GM12872 (cell line): Measurements from ENCODE around the gene CAVIN1.

Experiments
- CTCF ChIP-seq: IDR thresholded peaks from 3 replicates; pipeline ENCODE4 v1.5.1; 2011; ENCODE audit warnings: low read depth, mild to moderate bottlenecking, low read length, moderate library complexity; ENCODE audit not compliant: insufficient read depth

Gene CAVIN1

GRCh38 chr17:42392692-42393415 is 30.2 kb downstream of the CAVIN1 start:
- TF ChIP-seq CTCF = no peak

DNA sequence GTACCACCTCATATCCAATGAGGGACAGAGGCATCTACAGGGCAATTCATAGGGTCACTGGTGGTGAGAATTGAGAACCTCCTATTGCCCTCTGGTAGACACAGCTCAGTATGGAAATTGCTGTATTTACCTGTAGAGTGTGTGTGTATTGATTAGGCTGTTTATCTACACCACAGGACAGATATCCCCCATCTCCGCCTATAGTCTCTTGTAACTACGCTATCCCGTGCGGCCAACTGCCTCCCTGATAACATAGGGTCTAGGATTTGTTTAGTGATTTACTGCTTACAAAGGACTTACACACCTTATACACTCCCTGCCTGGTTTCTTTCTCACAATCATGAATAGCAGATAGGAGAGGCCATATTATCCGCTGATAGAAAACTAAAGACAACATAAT is 33.2 kb downstream of the CAVIN1 start:
- TF ChIP-seq CTCF = no peak

GRCh38 chr17:42389135-42389417 is 34.0 kb downstream of the CAVIN1 start:
- no peak for TF ChIP-seq CTCF

DNA sequence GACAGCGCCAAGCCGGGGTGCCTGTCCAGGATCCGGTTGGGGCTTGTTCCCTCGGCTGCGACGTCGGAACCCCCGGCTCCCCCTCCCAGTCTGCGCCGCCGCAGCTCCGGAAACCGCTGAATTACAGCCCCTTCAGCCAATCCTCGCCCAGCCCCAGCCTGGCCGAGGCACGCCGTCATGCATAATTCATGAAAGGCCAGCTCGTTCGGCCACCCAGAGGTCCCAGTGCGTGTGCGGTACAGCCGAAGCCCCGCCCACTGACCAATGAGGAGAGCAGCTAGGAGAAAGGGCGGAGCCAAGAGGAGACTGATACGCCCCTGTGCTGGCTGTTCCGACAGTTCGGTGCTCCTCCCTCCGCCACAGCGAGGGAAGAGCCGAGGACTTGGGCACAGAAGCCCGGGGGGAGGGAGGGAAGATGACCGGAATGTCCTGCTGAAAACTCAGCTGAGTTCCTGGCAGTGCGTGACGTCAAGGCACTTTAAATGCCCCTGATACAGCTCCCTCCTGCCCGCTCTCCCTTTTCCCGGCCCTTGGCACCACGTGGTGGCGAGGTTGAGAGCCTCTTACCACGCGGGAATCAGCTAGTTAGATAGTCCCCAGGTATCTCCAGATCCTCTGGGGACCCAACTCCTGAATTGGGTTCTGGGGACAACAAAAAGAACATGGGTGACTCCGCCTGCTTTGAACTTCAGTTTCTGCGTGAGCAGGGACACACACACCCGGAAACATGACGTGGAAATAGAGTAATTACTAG is 34.5 kb downstream of the CAVIN1 start, which contains the start of gene STAT3:
Gene STAT3 (minus strand): TSS at position 62 of the 754 bp plus-strand sequence. CDS start 39,926 bp downstream, outside the sequence.
- TF ChIP-seq CTCF = no peak

GRCh38 chr17:42387661-42388380 is 35.2 kb downstream of the CAVIN1 start:
- TF ChIP-seq CTCF = no peak

DNA sequence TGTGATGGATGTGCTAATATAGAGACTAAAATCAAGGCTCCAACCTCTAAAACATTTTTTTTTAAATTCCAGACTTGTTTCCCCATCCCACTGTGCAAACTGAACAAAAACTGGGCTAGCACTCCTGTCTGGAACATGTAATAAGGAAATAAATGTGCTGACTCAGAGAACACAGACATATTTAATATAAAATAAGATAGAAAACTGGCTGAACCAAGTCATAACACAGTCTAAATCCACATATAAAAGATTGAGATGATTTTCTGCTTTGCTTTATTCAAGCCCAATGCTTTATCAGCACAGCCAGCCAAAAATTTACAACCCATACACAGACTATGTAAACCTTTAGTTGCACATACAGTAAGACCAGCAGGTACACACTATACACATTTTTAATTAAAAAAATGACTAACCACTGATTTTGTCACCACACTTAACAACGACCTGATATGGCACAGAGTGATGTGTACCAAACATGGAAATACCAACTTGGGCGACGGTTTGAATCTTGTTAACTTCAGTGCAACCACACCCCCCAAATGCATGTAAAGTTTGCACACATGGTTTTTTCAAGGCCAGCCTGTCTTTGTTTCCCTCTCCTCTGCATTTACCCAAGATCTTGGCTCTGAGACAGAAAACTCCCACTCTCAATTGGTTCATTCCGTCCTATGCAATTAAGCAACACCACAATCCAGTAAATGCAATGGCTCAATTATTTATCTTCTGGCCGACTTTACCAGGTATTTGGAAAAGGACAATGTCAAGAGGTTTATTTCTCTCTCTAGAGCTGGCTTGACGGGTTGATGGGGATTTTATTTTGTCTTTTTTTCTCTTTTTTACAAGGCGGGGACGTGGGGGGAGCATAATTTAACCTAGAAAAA is 36.0 kb downstream of the CAVIN1 start:
- no peak for TF ChIP-seq CTCF

- TF ChIP-seq CTCF = no peak
Observed at GRCh38 chr17:42381898-42382297, 41.2 kb downstream of the CAVIN1 start.
